T-helper 2 cell (primary cell): ENCODE results near the gene METTL14.
"Not testable (repeated sequence)": the region's sequence is repeated elsewhere in the genome, so short reads cannot be mapped to it uniquely, and the experiment has no call there.

Experiments
- DNase-seq, 5 experiments: peaks; one replicate each; pipeline versions ENCODE4 v3.0.0 to v3.0.0-alpha.2; 2012 to 2022
- total RNA-seq, 2 donors: gene quantifications; one replicate each; lab custom pipeline; 2026; lab: John Stamatoyannopoulos, UW

METTL14 gene
- 31.2 to 35.6 reads per million in 2 donors for total RNA-seq

- peak; percentile 60 to 90 (median 79) for DNase-seq
These were observed at the start of gene METTL14 for GRCh38 chr4:118684873-118685811. METTL14 (plus strand) TSS chr4:118685392; CDS start chr4:118685535, 143 bp downstream.

- not testable (repeated sequence) for DNase-seq
These were observed 49.1 kb upstream of the METTL14 start for GRCh38 chr4:118636126-118636525.

GRCh38 chr4:118664665-118665064 lies 20.5 kb upstream of the METTL14 start:
- DNase-seq = not testable (repeated sequence)

- peak in 2 of 5 experiments; percentile 28 to 42 for DNase-seq
These were observed 16.0 kb upstream of the METTL14 start for GRCh38 chr4:118669220-118669619.

GRCh38 chr4:118670968-118671367 lies 14.2 kb upstream of the METTL14 start:
- not testable (repeated sequence) for DNase-seq

GRCh38 chr4:118676128-118676527 lies 9.1 kb upstream of the METTL14 start:
- DNase-seq = no peak

GRCh38 chr4:118680808-118681207 lies 4.4 kb upstream of the METTL14 start:
- no peak for DNase-seq

GRCh38 chr4:118682928-118683327 lies 2.3 kb upstream of the METTL14 start:
- DNase-seq = no peak

- no peak for DNase-seq
These were observed 1.7 kb upstream of the METTL14 start for GRCh38 chr4:118683513-118683912.

GRCh38 chr4:118703118-118703517 lies 17.9 kb downstream of the METTL14 start:
- DNase-seq = no peak

GRCh38 chr4:118711052-118711451 lies 25.9 kb downstream of the METTL14 start:
- DNase-seq = no peak

- peak in 1 of 5 experiments; percentile 4 for DNase-seq
These were observed 27.7 kb downstream of the METTL14 start for GRCh38 chr4:118712872-118713271.

GRCh38 chr4:118714682-118715081 lies 29.5 kb downstream of the METTL14 start:
- no peak for DNase-seq

- DNase-seq = no peak
These were observed 31.1 kb downstream of the METTL14 start for GRCh38 chr4:118716304-118716703.

GRCh38 chr4:118718511-118719170 lies 33.4 kb downstream of the METTL14 start:
- DNase-seq = no peak

GRCh38 chr4:118721752-118722151 lies 36.6 kb downstream of the METTL14 start:
- no peak for DNase-seq

- DNase-seq = no peak
These were observed 38.2 kb downstream of the METTL14 start for GRCh38 chr4:118723369-118723768.

- DNase-seq = no peak
These were observed 42.2 kb downstream of the METTL14 start for GRCh38 chr4:118727360-118727759.

- peak in 1 of 5 experiments; percentile 63 for DNase-seq
These were observed 44.4 kb downstream of the METTL14 start for GRCh38 chr4:118729287-118730286.

GRCh38 chr4:118730683-118731082 lies 45.5 kb downstream of the METTL14 start:
- no peak for DNase-seq

- no peak for DNase-seq
These were observed 47.6 kb downstream of the METTL14 start for GRCh38 chr4:118732591-118733330.
